Inferior parietal cortex (tissue), 1 donor: Measurements from ENCODE around the gene RSPO4.

Experiments
- DNase-seq: peaks from one replicate; pipeline ENCODE4 v3.0.0-alpha.2; 2016; ENCODE audit errors: extremely low spot score

Gene RSPO4

DNA sequence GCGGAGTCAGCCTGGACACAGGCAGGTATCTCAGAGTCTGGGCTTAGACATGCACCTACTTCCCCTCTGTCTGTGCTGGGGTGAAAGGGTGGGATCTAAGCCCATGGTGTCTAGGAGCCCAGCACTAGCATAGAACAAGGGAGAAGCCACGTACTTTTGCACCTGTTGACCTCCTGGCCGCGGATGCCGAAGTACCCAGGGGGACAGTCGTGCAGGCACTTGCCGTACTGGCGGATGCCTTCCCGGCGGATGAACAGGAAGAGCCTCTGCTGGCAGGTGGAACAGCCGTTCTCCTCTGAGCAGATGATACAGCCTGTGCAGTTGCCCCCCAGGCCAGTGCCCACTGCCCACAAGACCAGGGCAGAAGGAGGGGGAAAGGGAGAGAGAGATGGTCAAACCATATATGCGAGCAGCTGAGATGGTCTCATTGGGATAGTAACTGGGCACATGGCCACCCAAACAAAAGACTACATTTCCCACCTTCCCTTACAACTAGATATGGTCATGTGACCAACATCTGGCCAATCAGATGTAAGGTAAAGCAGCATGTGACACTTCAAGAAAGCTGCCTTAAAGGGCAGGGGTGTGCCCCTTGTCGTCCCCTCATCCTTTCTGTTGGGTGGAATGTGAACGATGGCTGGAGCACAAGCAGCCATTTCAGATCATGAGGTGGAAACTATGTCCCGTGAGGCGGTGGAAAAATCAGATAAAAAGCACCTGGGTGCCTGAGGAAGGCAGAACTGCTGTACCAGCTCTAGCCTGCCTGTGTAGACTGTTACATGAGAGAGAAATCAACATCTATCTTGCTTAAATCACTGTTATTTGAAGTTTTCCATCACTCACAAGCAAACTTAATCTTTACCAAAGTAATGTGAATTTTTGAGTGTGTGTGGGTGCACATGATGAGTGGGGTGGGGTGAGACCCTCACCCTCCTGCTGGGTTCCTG, 34.0 kb downstream of the RSPO4 start:
- no peak for DNase-seq

DNA sequence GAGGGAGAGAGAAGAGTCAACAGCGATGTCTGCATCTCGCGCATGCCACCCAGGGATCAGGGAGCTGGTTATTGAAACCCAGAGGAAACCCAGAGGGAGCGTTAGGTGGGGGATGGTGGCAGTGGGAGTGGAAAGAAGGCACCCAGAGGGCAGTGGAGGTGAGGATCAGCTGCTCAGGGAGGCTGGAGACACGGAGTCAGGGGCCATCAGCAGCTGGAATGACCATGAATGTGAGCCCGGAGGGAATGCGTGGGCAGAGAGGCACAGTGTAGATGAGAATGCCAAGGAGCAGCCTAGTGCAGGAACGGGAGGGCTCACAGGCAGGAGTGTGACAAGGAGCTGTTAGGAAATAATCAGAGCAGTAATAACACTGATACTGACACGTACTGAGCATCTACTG, 36.2 kb downstream of the RSPO4 start:
- DNase-seq: no peak

DNA sequence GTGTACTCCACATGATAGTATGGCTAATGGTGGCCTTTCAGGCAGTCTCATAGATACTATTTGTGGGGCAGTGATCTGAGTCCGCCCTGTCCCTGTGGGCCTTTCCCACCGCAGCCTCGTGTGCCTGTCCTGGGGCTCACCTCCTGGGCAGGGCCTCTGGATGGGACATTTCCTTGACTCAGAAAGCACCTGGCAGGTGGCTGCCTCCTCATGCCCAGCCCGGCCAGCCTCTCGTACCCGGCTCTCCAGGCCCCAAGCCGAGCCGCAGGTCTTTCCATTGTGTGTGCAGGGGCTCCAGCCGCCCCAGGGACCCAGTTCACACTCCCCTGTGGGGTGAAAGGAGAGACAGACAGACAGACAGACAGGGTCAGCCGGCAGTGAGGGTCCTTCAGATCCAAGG, 38.3 kb downstream of the RSPO4 start:
- no peak for DNase-seq

DNA sequence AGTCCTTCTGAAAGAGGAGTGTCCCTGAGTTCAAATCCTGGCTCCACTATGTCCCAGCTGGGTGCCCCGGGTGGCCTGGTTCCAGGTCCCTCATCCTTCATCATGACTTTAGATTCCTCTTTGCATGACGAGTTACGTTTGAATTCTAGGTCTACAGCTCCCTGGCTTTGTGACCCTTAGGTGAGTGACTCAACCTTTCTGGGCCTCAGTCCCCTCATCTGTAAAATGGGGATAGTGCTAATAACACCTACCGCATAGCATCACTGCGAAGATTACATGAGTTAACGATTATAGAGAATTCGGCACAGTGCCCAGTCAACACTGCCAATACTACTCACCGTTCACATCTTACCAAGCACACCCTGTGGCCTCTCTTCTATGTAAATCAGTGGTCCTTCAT, 39.4 kb downstream of the RSPO4 start:
- no peak for DNase-seq

DNA sequence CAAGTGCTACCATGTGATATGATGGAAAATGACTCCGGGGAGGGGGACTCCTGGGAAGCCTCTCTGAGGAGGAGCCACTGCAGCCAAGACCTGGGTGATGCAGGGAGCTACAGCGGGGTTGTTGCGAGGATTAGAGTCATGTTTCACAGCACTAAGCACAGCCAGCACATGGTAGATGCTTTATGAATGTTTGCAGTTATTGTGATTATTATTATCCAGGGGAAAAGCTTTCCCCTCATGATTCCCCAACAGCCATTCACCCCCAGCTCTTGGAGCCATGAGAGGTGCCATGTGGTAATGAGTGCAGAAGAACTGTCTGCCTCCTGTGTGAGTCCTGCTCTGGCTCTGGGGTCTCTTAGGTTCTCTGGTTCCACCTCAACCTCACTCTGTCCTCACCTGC, 39.9 kb downstream of the RSPO4 start:
- no peak for DNase-seq

DNA sequence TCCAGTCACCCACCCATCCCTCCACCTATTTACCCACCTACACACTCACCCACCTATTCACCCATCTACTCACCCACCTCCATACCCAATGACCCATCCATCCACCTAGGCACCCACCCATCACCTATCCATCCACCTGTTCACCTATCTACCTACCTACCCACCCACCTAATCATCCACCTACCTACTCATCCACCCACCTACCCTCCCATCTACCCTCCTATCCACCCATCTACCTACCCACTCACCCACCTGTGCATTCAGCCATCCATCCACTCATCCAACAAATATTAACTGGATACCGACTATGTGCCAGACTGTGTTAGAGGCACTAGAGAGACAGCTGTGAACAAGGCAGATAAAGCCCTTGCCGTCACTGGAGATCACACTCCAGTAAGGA, 40.3 kb downstream of the RSPO4 start:
- no peak for DNase-seq

DNA sequence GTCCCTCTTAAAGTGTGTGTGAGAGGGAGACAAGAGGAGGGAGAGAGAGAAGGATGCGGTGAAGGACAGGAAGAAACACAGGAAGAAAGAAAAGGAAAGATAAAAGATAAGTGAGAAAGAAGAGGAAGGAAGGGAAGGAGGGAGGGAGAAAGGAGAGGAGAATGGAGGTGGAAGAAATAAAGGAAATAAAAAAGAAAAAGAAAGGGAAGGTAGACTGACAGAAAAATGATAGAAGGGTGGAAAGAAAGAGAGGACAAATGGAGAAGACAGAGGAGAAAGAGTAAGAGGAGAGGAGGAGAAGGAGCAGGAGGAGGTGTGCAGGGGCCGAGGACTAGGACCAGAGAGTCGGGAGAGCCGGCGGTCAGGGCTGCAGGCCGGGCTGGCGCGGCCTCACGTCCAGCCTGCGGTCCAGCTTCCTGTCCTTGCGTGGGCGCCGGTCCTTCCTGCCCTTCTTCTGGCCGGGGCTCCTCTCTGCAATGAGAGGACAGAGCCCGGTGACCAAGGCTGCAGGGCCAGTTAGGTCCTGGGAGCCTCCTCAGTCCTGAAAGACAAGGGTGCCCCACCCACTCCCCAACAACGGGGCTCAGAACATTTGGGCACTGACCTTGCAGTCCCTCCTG, 42.0 kb downstream of the RSPO4 start:
- DNase-seq: no peak

DNA sequence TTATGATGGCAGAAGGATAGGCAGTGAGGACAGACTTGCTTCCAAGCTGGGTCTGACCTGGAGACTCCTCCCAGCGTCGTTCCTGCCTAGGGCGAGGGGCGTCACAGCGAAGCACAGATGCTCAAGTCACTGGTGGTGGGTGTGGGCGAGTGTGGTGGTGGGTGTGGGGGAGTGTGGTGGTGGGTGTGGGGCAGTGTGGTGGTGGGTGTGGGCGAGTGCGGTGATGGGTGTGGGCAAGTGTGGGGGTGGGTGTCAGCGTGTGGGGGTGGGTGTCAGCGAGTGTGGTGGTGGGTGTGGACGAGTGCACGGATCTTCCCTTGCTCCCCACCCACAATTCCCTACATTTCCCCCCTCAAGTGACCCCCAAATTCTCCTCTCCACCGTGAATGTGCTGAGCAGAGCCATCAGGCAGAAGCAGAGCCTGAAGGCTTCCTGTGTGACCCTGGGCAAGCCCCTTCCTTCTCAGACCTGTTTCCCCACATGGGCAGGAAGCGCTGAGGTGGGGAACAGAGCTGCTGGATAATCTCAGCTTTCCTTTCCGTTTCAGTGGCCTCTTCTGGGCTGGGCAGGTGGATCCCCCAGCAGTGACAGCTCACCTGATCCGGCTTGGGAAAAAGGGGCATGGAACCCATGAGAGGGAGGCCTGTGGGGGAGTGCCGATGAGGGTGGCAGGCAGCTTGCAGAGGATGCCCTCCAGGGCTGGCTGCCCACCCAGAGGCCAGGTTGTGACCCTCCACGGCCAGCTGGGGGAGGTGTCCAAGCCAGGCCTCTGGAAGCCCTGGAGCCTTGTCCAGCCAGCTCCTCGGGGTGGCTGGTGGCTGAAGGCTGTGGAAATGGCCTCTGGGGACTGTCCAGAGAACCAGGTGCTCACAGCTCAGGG, 42.9 kb downstream of the RSPO4 start:
- DNase-seq: no peak

DNA sequence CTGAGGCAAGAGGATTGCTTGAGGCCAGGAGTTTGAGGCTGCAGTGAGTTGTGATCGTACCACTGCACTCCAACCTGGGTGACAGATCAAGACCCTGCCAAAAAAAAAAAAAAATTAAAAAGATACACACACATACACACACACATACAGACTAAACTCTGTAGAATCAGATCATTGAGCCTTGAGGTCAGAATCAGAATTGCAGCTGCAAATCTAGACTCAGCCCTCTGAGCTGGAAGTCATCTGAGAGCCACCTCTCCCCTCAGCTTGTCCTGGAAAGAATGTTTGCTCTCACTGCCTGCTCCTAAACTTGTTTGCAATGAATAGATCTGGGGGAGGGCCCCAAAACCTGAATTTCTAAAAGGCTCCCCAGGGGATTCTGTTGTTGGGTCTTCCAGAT, 44.6 kb downstream of the RSPO4 start:
- DNase-seq: no peak

DNA sequence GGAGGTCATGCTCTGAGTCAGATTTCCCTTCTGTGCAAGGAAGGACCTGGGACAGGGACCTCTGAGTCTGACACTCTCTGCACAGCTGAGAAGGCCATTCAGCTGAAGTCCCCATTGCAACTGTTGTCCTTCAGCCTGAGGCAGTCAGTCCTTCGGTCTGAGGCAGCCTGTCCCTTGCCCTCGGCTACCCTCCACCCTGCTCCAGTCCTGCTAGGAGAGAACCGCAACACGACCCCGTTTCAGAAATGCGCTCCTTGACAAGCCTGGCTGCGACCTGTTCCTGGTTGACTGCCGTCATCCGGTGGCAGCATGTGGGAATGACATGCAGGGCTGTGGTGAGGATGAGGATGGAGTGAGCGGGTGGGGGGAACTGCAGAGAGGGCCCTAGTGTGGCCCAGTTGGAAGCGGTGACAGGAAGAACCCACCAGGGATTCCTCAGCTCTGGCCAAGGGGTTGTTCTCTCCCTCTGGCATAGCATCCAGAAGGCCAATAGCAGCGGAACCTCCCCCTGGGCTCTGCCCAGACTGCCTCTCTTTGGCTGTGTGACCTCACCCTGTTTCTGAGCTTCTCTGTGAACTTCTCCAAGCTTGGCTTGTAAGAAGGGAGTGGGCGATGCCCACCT, 45.7 kb downstream of the RSPO4 start:
- peak; percentile 71 for DNase-seq

DNA sequence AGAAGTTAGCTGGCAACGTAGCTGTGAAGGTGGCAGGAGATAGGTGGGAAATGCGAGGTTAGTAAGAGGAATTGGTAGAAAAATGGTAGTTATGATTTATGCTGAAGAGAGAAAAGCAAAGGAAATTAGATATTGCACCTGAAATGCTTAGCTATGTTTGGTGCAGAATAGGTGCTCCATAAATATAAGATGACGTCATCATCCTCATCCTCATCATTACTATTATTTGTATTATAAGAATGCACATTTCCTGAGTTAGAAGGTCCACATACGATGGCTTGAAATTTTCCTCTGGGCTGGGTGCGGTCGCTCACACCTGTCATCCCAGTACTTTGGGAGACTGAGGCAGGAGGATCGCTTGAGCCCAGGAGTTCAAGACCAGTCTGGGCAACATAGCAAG, 46.5 kb downstream of the RSPO4 start:
- no peak for DNase-seq

DNA sequence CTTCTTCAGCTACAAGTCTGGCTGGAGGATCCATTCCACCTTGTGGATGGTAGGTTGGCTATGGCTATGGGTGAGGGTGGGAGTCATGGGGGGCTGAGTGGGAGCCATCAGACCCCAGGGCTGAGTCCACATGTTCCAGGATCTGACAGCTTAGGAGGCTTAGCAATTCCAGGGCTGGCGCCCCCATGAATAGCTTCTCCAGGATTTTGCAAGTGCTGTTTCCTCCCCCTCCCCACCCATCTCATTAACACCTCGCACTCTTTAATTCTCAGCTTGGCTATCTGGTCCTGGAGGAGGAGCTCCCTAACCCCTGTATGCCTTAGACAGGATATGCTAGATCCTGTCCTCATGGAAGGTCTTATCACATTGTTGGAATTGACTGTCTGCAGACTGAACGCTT, 47.0 kb downstream of the RSPO4 start:
- DNase-seq: no peak

DNA sequence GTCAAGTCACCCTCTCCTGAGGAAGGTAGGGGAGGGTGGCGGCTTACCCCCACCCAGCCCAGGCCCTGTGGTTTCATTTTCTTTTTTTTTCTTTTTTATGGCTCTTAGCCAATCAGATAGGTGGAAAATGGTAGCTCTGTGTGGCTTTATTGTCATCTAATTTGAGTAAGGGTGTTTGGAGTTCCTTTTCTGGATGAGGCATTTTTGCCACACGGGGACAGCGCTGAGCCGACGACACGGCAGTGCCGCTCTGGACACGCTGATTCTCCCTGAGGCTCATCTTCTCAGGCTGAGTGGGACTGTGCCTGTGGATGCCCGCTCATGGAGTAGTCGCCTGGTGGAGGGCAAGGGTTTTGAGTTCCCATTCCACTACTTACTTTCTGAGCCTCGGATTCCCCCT, 48.4 kb downstream of the RSPO4 start:
- DNase-seq: no peak

DNA sequence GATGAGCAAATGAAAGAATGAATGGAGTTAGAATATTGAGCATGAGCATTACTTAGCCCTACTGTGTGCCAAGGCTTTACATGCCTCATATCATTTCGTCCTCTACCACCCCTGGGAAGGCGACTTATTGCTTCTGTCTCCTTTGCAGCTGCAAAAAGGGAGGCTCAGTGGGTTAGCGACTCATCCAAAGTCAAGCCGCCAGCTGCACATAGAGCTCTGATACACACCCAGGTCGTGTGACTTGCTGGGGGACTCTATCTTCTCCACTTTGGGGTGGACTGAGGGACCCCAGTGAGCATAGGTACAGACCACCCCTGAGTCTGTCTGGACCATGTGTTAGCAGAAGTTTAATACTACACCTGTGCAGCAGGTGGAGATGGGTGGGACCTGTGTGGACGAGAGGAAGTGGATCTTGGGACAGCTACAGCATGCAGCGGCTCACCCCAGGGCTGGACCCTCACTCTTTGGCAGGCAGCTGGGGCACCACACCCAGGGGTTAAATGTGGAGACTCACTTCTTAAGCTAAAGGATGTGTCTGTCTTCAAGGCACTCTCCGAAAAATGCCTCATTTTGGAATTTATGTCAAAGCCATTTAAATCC, 49.8 kb downstream of the RSPO4 start:
- DNase-seq: no peak

DNA sequence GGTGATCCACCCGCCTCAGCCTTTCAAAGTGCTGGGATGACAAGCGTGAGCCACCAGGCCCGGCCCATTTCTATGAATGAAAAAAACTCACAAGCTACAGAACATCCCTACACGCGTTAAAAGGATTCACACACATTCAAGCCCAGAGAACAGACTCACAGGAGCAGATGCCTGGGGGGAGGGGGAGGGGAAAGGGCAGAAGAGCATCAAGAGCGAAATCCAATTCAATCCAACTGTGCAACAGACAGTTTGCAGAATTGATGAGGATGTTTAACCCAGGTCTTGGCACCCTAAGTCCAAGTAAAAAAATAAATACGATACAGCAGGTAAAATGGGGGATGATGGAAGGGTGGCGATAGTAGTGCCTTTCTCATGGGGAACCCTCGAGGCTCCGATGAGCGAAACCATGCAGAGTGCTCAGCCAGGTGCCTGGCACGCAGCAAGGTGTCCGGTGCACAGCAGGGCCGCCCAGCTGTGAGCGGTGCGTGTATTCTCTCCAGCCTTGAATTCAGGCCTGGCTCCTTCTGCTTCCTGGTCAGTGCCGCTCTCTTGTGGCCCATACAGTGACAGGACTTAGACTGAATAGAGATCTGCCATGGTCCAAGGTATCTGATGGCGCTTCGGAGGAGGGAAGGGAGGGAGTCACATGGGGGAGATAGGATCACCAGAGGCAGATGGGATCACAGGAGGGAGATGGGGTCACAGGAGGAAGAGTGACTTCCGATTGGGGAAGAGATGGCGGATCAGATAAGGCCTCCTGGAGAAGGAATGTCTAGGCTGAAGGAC, 50.5 kb downstream of the RSPO4 start:
- DNase-seq: no peak

DNA sequence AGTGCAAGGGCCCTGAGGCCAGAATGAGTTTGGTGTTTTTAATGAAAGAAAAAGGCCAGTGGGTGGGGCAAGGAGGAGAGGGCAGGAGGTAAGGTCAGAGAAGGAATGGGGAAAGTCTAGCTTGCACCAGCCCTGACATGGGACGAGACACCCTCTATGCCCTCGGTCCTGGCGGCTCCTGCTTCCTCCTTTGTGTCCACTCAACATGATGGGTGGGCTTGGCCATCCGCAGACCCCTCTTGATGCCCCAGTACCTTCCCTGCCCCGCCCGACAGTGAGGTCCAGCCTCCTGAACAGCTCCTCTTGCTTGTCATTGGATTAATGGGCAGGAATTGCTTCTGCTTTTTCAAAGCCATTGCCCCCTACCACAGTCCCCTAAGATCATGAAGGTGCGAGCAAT, 52.4 kb downstream of the RSPO4 start:
- no peak for DNase-seq

DNA sequence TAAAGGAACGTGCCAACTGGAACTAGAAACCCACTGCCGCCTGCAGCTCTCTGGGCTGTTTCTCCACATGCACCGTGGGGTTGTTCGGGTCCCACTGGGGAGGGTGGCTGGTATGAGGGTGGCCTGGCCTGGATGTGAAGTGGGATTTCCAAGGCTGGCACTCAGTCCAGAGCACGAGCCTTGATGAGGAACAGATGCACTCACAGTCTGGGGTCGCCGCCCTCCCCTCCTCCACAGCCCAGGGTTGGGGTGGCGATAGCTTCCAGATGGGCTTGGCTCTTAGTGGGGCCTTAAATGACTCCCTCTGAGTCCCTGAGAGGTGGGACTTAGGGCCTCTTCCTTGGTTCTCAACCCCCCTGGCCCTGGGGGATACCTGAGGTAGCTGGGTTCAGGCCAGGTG, 55.3 kb downstream of the RSPO4 start:
- no peak for DNase-seq

DNA sequence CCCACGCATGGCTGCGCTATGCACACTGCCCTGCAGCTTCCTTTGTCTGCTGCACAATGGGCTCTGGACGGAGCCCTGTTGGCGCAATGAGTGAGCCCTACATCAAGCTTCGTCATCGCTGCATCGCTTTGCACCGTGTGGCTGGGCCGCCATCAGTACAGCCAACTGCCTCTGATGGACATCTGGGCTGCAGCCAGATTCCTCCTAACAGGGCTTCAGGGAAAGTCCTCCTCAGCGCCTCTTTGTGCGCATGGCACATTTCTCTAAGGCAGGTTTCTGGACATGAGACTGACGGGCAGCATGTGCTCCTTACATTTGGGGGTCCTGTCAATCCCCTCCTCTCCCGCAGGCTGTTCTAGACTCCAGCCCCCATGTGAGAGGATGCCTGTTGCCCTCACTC, 56.3 kb downstream of the RSPO4 start:
- no peak for DNase-seq

DNA sequence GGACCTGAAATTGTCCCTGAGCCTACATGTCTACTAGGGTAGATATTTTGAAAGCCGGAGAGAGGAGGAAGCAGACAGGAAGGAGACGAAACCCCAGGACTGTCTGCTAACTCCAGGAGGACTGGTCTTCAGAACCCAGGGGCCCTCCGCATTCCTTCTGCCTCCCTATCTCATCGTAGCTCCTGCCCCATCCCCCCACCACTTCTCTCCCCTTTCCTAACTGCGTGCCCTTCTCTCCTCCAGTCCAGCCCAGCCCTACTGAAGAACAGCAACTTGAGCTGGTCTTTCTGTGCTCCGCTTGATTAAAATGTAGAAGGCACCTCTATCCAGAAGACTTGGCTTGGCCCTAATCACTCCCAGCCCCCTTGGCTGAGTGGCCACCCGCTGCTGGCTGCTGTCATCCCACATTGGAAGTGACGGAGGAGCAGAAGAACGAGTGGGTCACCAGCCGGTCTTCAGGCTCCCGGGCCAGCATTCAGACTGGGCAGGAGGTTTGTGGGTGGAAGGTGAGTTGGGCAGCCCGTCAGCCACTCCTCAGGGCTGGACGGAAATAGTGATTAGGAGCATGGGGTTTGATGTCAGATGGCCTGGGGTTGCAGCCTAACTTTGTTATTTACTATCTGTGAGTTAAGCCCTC, 57.2 kb downstream of the RSPO4 start:
- no peak for DNase-seq

DNA sequence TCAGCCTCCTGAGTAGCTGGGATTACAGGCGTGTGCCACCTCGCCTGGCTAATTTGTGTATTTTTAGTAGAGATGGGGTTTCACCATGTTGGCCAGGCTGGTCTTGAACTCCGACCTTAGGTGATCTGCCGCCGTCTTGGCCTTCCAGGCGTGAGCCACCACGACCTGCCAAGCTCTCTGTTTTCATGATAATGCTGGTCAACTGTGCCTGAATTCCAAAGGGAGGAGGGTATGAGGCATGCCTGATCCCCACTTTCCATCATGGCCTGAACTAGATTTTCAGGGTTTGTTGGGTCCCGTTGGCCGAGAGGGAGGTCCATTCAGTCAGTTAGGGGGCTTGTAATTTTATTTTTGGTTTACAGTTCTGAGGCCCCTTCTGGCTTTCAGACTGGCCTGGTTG, 58.0 kb downstream of the RSPO4 start:
- no peak for DNase-seq
